K562 (cell line): ENCODE measurements around the gene JMJD1C. TPM values are rescaled to one million over a fixed set of nuclear protein-coding genes. Genes with fewer than 3 reads are reported as not detected.

Experiments used
- CEBPG ChIP-seq, 3 experiments: fragments of 200-800 bp in 1 of 3; sonication (Bioruptor generic) in 1 of 3; sonication (generic) in 1 of 3; formaldehyde crosslinking in 1 of 3; IDR thresholded peaks in 2 of 3; conservative IDR thresholded peaks in 1 of 3; 2 replicates each; pipeline versions ENCODE4 v1.6.1 to v1.8.0; 2016 to 2022; ENCODE audit warnings: missing compliant biosample characterization in 2 of 3, missing genetic modification characterization in 2 of 3, mild to moderate bottlenecking in 1 of 3, missing genetic modification reagents in 1 of 3
- KDM1A ChIP-seq, 2 experiments: fragments of 450-650 bp; IDR thresholded peaks; 2 replicates each; pipeline ENCODE4 v1.6.1; 2016; ENCODE audit warnings: mild to moderate bottlenecking in 2 of 2
- NEUROD1 ChIP-seq: fragments of 150-350 bp; IDR thresholded peaks from 2 replicates; pipeline ENCODE4 v1.6.1; 2014; ENCODE audit warnings: borderline replicate concordance, low read length, low read depth; ENCODE audit not compliant: partially characterized antibody
- NR3C1 ChIP-seq: sonication (generic); formaldehyde crosslinking; IDR thresholded peaks from 2 replicates; pipeline ENCODE4 v1.8.1; 2022; ENCODE audit warnings: missing genetic modification reagents
- RBM22 ChIP-seq: fragments of 200-400 bp; formaldehyde crosslinking; IDR thresholded peaks from 2 replicates; pipeline ENCODE4 v1.6.1; 2018; ENCODE audit warnings: low read length, low read depth; ENCODE audit not compliant: poor library complexity, severe bottlenecking
- RCOR1 ChIP-seq, 2 experiments: IDR thresholded peaks; 2 replicates each; pipeline ENCODE4 v1.6.1; 2012; ENCODE audit warnings: low read depth in 2 of 2, low read length in 2 of 2, borderline replicate concordance in 1 of 2, improper control_type of control experiment in 1 of 2
- ZEB2 ChIP-seq: fragments of 450-650 bp; IDR thresholded peaks from 2 replicates; pipeline ENCODE4 v1.6.1; 2016
- ZNF668 ChIP-seq: fragments of 250-450 bp; sonication (Bioruptor Pico); IDR thresholded peaks from 2 replicates; pipeline ENCODE4 v1.8.0; 2022; ENCODE audit warnings: mild to moderate bottlenecking, inconsistent platforms
- ZNF766 ChIP-seq: fragments of 200-800 bp; sonication (Bioruptor generic); conservative IDR thresholded peaks from 2 replicates; pipeline ENCODE4 v1.6.1; 2016; ENCODE audit warnings: missing genetic modification characterization, missing compliant biosample characterization
- polyA plus RNA-seq, 8 experiments: library from polyadenylated mRNA; depleted of rRNA in 4 of 8; stranded (reverse) in 5 of 8; unstranded in 3 of 8; fragments of >200 nt; fragmentation: Nextera tagmentation in 2 of 8; fragmentation: Illumina TruSeq in 1 of 8; extraction: Ambion mirVana in 2 of 8; extraction: Trizol in 1 of 8; gene quantifications; 2 replicates each; pipeline versions ENCODE4 v1.2.1 to v1.2.3, GENCODE V29; 2011 to 2014; ENCODE audit warnings: inconsistent platforms in 1 of 8, missing spikeins in 1 of 8
- total RNA-seq, 7 experiments: library from RNA; depleted of rRNA in 6 of 7; stranded (reverse); fragments of >200 nt in 6 of 7; fragmentation: Illumina TruSeq in 2 of 7; extraction: Trizol in 2 of 7; gene quantifications; 2 replicates each; pipeline versions ENCODE4 v1.2.1 to v1.2.3, GENCODE V29; 2011 to 2021; ENCODE audit warnings: low replicate concordance in 1 of 7
- TF ChIP-seq, protein P1 (sequence below): fragments of 450-650 bp; IDR thresholded peaks from 2 replicates; pipeline ENCODE4 v1.6.1; 2017; ENCODE audit warnings: mild to moderate bottlenecking, moderate library complexity
- TF ChIP-seq, protein P2 (sequence below): fragments of 450-650 bp; IDR thresholded peaks from 2 replicates; pipeline ENCODE4 v1.6.1; 2016
- TF ChIP-seq, protein P3 (sequence below), 2 experiments: fragments of 150-350 bp in 1 of 2; IDR thresholded peaks; 2 replicates each; pipeline ENCODE4 v1.6.1; 2012 to 2016; ENCODE audit warnings: low read depth in 2 of 2, low read length in 2 of 2, mild to moderate bottlenecking in 1 of 2, moderate library complexity in 1 of 2
- TF ChIP-seq, protein P4 (sequence below): sonication (generic); formaldehyde crosslinking; IDR thresholded peaks from 2 replicates; pipeline ENCODE4 v1.4.0; 2020; ENCODE audit warnings: mild to moderate bottlenecking, missing genetic modification reagents
- TF ChIP-seq, protein P5 (sequence below): sonication (generic); formaldehyde crosslinking; IDR thresholded peaks from 2 replicates; pipeline ENCODE4 v1.8.1; 2023; ENCODE audit warnings: mild to moderate bottlenecking, missing genetic modification reagents

JMJD1C gene
- total and polyA plus RNA-seq, 9 of the 15 experiments (the other 6 are each of a cell fraction or from before 2014, with no cell fraction given) = 25.3 to 68.0 (median 47.2) TPM

DNA sequence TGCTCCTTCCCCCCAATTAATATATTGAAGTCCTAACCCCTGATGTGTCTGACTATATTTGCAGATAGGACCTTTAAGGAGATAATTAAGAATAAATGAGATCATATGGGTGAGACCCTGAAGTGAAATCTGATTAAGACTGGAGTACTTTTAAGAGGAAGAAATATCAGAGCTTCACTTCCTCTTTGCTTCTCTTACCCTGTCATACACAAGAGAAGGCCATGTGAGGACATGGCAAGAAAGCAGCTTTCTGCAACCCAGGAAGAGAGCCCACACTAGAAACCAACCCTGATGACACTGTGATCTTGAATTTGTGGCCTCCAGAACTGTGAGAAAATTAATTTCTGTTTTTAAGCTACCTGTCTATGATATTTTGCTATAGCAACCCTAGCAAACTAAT lies 44.2 kb downstream of the JMJD1C start (continued):
- TF ChIP-seq, protein P1, sequence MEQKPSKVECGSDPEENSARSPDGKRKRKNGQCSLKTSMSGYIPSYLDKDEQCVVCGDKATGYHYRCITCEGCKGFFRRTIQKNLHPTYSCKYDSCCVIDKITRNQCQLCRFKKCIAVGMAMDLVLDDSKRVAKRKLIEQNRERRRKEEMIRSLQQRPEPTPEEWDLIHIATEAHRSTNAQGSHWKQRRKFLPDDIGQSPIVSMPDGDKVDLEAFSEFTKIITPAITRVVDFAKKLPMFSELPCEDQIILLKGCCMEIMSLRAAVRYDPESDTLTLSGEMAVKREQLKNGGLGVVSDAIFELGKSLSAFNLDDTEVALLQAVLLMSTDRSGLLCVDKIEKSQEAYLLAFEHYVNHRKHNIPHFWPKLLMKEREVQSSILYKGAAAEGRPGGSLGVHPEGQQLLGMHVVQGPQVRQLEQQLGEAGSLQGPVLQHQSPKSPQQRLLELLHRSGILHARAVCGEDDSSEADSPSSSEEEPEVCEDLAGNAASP = peak; percentile 80
- TF ChIP-seq ZEB2 = no peak
- TF ChIP-seq, protein P2, sequence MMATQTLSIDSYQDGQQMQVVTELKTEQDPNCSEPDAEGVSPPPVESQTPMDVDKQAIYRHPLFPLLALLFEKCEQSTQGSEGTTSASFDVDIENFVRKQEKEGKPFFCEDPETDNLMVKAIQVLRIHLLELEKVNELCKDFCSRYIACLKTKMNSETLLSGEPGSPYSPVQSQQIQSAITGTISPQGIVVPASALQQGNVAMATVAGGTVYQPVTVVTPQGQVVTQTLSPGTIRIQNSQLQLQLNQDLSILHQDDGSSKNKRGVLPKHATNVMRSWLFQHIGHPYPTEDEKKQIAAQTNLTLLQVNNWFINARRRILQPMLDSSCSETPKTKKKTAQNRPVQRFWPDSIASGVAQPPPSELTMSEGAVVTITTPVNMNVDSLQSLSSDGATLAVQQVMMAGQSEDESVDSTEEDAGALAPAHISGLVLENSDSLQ = no peak
- TF ChIP-seq, protein P3, sequence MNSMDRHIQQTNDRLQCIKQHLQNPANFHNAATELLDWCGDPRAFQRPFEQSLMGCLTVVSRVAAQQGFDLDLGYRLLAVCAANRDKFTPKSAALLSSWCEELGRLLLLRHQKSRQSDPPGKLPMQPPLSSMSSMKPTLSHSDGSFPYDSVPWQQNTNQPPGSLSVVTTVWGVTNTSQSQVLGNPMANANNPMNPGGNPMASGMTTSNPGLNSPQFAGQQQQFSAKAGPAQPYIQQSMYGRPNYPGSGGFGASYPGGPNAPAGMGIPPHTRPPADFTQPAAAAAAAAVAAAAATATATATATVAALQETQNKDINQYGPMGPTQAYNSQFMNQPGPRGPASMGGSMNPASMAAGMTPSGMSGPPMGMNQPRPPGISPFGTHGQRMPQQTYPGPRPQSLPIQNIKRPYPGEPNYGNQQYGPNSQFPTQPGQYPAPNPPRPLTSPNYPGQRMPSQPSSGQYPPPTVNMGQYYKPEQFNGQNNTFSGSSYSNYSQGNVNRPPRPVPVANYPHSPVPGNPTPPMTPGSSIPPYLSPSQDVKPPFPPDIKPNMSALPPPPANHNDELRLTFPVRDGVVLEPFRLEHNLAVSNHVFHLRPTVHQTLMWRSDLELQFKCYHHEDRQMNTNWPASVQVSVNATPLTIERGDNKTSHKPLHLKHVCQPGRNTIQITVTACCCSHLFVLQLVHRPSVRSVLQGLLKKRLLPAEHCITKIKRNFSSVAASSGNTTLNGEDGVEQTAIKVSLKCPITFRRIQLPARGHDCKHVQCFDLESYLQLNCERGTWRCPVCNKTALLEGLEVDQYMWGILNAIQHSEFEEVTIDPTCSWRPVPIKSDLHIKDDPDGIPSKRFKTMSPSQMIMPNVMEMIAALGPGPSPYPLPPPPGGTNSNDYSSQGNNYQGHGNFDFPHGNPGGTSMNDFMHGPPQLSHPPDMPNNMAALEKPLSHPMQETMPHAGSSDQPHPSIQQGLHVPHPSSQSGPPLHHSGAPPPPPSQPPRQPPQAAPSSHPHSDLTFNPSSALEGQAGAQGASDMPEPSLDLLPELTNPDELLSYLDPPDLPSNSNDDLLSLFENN (IDR thresholded peaks at IDR 0.05; ENCODE audit: low read depth in 2 of 2, low read length in 2 of 2) = no peak
- TF ChIP-seq, protein P4, sequence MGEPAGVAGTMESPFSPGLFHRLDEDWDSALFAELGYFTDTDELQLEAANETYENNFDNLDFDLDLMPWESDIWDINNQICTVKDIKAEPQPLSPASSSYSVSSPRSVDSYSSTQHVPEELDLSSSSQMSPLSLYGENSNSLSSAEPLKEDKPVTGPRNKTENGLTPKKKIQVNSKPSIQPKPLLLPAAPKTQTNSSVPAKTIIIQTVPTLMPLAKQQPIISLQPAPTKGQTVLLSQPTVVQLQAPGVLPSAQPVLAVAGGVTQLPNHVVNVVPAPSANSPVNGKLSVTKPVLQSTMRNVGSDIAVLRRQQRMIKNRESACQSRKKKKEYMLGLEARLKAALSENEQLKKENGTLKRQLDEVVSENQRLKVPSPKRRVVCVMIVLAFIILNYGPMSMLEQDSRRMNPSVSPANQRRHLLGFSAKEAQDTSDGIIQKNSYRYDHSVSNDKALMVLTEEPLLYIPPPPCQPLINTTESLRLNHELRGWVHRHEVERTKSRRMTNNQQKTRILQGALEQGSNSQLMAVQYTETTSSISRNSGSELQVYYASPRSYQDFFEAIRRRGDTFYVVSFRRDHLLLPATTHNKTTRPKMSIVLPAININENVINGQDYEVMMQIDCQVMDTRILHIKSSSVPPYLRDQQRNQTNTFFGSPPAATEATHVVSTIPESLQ = no peak
- TF ChIP-seq, protein P5, sequence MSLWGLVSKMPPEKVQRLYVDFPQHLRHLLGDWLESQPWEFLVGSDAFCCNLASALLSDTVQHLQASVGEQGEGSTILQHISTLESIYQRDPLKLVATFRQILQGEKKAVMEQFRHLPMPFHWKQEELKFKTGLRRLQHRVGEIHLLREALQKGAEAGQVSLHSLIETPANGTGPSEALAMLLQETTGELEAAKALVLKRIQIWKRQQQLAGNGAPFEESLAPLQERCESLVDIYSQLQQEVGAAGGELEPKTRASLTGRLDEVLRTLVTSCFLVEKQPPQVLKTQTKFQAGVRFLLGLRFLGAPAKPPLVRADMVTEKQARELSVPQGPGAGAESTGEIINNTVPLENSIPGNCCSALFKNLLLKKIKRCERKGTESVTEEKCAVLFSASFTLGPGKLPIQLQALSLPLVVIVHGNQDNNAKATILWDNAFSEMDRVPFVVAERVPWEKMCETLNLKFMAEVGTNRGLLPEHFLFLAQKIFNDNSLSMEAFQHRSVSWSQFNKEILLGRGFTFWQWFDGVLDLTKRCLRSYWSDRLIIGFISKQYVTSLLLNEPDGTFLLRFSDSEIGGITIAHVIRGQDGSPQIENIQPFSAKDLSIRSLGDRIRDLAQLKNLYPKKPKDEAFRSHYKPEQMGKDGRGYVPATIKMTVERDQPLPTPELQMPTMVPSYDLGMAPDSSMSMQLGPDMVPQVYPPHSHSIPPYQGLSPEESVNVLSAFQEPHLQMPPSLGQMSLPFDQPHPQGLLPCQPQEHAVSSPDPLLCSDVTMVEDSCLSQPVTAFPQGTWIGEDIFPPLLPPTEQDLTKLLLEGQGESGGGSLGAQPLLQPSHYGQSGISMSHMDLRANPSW (CRISPR knock-in tag) = no peak
- TF ChIP-seq RBM22 = no peak
- TF ChIP-seq NR3C1 = no peak
- TF ChIP-seq ZNF766 (CRISPR knock-in tag) = 0 out of 2 replicates have a peak, but pooled peaks have one; percentile 15
- TF ChIP-seq RCOR1 (IDR thresholded peaks at IDR 0.05; ENCODE audit: borderline replicate concordance in 1 of 2, low read depth in 2 of 2, low read length in 2 of 2) = peak in 1 of 2 experiments; percentile 32; a peak in 1 of 4 replicates
- TF ChIP-seq KDM1A (IDR thresholded peaks at IDR 0.05) = no peak
- TF ChIP-seq ZNF668 (CRISPR knock-in tag) = no peak
- no peak for TF ChIP-seq CEBPG (CRISPR knock-in tag; IDR thresholded peaks at IDR 0.05)
- TF ChIP-seq CEBPG (tag; conservative IDR thresholded peaks at IDR 0.05 in 1 of 2, IDR thresholded peaks at IDR 0.05 in 1 of 2) = no peak
- TF ChIP-seq NEUROD1 = no peak
